ENCODE results near the gene ARHGAP24. TPM values are rescaled to one million over a fixed set of nuclear protein-coding genes. Genes with fewer than 3 reads are reported as not detected.

ARHGAP24 gene
- total and polyA plus RNA-seq, 2 donors (not counting 3 experiments of a cell fraction or from before 2014, with no cell fraction given) = 52.1 to 79.4 TPM

GRCh38 chr4:85644061-85644460 lies 169.1 kb downstream of the ARHGAP24 start:
- CTCF ChIA-PET = no interaction called here
- POLR2A ChIA-PET = no interaction called here
- no peaks in the 10 kb centered on the region for H3K4me1 ChIP-seq (ENCODE audit: control insufficient read depth, extremely low read depth, insufficient read depth, low read length)
- no TSS peak for BruUV-seq (replicated peaks)
- H2AFZ ChIP-seq (ENCODE audit: low read depth, low read length) = no peak overlapping the region
- no peak overlapping the region for H3K4me2 ChIP-seq (ENCODE audit: insufficient read depth, low read length)
- no peak overlapping the region for H3K4me3 ChIP-seq (replicated peaks in 1 of 3; ENCODE audit: insufficient read depth in 1 of 3, low read depth in 1 of 3, low read length in 3 of 3)
- DNase-seq (ENCODE audit: low read depth, low spot score) (no peak), FAIRE-seq (peak; percentile 53)
- H3K9me3 ChIP-seq (replicated peaks; ENCODE audit: control insufficient read depth, insufficient read depth, low read length) = no peaks in the 10 kb centered on the region
- no peaks in the 10 kb centered on the region for H4K20me1 ChIP-seq (replicated peaks; ENCODE audit: control insufficient read depth, extremely low read depth, insufficient read depth, low read length)
- dilution Hi-C loops (cut with MboI; ENCODE audit: extremely low pct_ligation_motif_present, low sequenced_read_pairs) (no loop called here), intact Hi-C loops (cut with micrococcal nuclease) (no loop called here)
- TF ChIP-seq POLR2A (IDR thresholded peaks at IDR 0.05; ENCODE audit: low read depth, low read length) = no peak
- TF ChIP-seq, protein P1, sequence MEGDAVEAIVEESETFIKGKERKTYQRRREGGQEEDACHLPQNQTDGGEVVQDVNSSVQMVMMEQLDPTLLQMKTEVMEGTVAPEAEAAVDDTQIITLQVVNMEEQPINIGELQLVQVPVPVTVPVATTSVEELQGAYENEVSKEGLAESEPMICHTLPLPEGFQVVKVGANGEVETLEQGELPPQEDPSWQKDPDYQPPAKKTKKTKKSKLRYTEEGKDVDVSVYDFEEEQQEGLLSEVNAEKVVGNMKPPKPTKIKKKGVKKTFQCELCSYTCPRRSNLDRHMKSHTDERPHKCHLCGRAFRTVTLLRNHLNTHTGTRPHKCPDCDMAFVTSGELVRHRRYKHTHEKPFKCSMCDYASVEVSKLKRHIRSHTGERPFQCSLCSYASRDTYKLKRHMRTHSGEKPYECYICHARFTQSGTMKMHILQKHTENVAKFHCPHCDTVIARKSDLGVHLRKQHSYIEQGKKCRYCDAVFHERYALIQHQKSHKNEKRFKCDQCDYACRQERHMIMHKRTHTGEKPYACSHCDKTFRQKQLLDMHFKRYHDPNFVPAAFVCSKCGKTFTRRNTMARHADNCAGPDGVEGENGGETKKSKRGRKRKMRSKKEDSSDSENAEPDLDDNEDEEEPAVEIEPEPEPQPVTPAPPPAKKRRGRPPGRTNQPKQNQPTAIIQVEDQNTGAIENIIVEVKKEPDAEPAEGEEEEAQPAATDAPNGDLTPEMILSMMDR (IDR thresholded peaks at IDR 0.05; ENCODE audit: extremely low read depth in 1 of 2, insufficient read depth in 1 of 2, low read depth in 1 of 2, low read length in 2 of 2) = no peak
- TF ChIP-seq MAX (IDR thresholded peaks at IDR 0.05; ENCODE audit: insufficient read depth, insufficient read length) = no peak
- no peak for TF ChIP-seq MYC (IDR thresholded peaks at IDR 0.05; ENCODE audit: low read depth, low read length)
- TF ChIP-seq GATA2 (IDR thresholded peaks at IDR 0.05; ENCODE audit: insufficient read depth, insufficient read length, low read depth, low read length) = no peak
- no peak for TF ChIP-seq JUN (IDR thresholded peaks at IDR 0.05; ENCODE audit: borderline replicate concordance, insufficient read depth, insufficient read length, low read depth)
- no peak for TF ChIP-seq FOS (IDR thresholded peaks at IDR 0.05; ENCODE audit: borderline replicate concordance, insufficient read depth, low read length)
- TF ChIP-seq EZH2 (IDR thresholded peaks at IDR 0.05; ENCODE audit: borderline replicate concordance, low read depth, low read length, severe bottlenecking) = no peak
- TF ChIP-seq POLR2AphosphoS5 (IDR thresholded peaks at IDR 0.05; ENCODE audit: insufficient read depth, low read depth, low read length) = no peak
- H3K27ac ChIP-seq (ENCODE audit: insufficient read depth, low read depth, low read length) = no peak overlapping the region
- no peaks in the 10 kb centered on the region for H3K36me3 ChIP-seq (ENCODE audit: control insufficient read depth in 2 of 2, extremely low read depth in 1 of 2, insufficient read depth in 2 of 2, low read length in 2 of 2)
- H3K79me2 ChIP-seq (ENCODE audit: control insufficient read depth, insufficient read depth, low read length) = no peaks in the 10 kb centered on the region
- peaks cover 3 to 8% of the 10 kb centered on the region in 2 experiments for H3K27me3 ChIP-seq (ENCODE audit: control insufficient read depth in 2 of 2, insufficient read depth in 2 of 2, low read length in 2 of 2)
- no peak overlapping the region for H3K9ac ChIP-seq (replicated peaks; ENCODE audit: extremely low read depth, insufficient read depth, low read length)
- H3K9me1 ChIP-seq (replicated peaks; ENCODE audit: control insufficient read depth, extremely low read depth, insufficient read depth, low read length) = no peaks in the 10 kb centered on the region

Measured in endothelial cell of umbilical vein (primary cell).